GM19372 (cell line): ENCODE data around the gene MAGEA4.

Experiments used
- ATAC-seq: cut with Tn5 transposase; IDR thresholded peaks from one replicate; pipeline ENCODE4 v1.9.1; 2021; ENCODE audit warnings: mild to moderate bottlenecking, low read depth, moderate library complexity; ENCODE audit not compliant: unreplicated experiment

The MAGEA4 gene

GRCh38 chrX:151922692-151923091 is 10.0 kb downstream of the MAGEA4 start:
- no peak for ATAC-seq

- ATAC-seq = no peak
Observed at GRCh38 chrX:151923648-151924047, 11.0 kb downstream of the MAGEA4 start.

GRCh38 chrX:151929126-151929525 is 16.4 kb downstream of the MAGEA4 start:
- no peak for ATAC-seq

GRCh38 chrX:151935358-151935757 is 22.7 kb downstream of the MAGEA4 start:
- ATAC-seq = no peak

GRCh38 chrX:151938172-151938571 is 25.5 kb downstream of the MAGEA4 start:
- ATAC-seq = no peak

GRCh38 chrX:151954730-151955129 is 42.0 kb downstream of the MAGEA4 start:
- ATAC-seq = no peak

- ATAC-seq = no peak
Observed at GRCh38 chrX:151958101-151958500, 45.4 kb downstream of the MAGEA4 start.

- no peak for ATAC-seq
Observed at GRCh38 chrX:151962034-151962433, 49.3 kb downstream of the MAGEA4 start.

- ATAC-seq = no peak
Observed at GRCh38 chrX:151966236-151966635, 53.5 kb downstream of the MAGEA4 start.

- ATAC-seq = no peak
Observed at GRCh38 chrX:151970027-151970426, 57.3 kb downstream of the MAGEA4 start.

- ATAC-seq = no peak
Observed at GRCh38 chrX:151970661-151971060, 58.0 kb downstream of the MAGEA4 start.

GRCh38 chrX:151973060-151973661 is 60.5 kb downstream of the MAGEA4 start:
- ATAC-seq = no peak

GRCh38 chrX:151973851-151974335 is 61.2 kb downstream of the MAGEA4 start:
- no peak for ATAC-seq
